HG03039 (cell line): ENCODE results near the gene WNT8A.
A peak's percentile ranks its signal among the peaks of the same experiment; 100 is the strongest.

Experiments
- ATAC-seq: cut with Tn5 transposase; IDR thresholded peaks from one replicate; pipeline ENCODE4 v1.9.1; 2021; ENCODE audit warnings: mild to moderate bottlenecking, moderate library complexity; ENCODE audit not compliant: unreplicated experiment

WNT8A gene

DNA sequence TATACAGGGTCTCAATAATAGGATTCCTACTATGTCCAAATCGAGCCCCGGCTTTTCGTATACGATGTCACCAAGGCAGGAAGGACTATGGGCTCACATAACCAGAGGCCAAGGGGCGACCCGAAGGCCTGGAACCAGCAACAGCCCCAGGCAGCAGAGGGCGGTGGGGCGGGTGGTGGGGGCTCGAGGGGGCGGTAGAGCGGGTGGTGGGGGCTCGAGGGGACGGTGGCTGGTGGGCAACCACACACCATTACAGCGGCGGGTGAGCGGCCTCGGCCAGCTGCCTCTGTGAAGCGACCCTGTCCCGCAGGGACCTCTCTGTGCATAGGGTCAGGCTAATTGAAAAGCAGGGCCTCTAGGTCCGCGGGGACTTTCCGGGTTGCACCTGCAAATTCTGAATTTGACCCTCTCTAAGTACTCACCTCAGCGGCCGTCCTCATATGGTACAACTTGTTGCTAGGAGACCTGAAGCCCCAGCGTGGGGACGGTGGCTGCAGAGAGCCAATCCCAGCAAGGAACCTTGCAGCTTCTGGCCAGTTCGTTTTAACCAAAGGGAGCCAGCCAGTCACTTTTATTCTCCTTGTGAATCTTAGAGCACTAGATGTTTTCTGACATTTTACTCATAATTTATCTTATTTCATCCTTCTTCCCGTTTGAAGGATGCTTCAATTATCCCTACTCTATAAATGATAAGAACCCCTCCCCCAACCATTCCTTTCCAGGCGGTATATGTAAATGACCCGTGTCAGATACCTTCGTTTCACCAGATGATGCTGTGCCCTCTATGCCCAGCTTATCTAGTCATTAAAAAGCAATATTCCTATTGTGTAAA lies 55.3 kb downstream of the WNT8A start, which contains the start of gene NME5:
TSS of gene NME5 (minus strand) at position 480 of the 832 bp plus-strand sequence. CDS start 648 bp downstream, outside the sequence.
- ATAC-seq = peak; percentile 59

DNA sequence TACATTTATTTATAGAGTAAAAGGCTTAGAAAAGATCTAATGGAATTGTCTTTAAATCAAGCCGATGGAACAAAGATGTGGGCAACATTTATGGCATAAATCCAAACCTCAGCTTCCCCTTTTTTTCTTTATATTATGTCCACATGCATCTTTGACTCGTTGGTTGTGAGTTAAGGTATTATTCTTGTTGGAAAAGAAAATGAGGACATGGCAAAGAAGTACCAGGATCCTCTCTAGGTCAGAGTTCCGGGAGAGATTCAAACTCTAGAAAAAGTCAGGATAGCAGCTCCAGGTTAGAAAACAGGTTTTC lies 55.9 kb downstream of the WNT8A start:
- no peak for ATAC-seq

DNA sequence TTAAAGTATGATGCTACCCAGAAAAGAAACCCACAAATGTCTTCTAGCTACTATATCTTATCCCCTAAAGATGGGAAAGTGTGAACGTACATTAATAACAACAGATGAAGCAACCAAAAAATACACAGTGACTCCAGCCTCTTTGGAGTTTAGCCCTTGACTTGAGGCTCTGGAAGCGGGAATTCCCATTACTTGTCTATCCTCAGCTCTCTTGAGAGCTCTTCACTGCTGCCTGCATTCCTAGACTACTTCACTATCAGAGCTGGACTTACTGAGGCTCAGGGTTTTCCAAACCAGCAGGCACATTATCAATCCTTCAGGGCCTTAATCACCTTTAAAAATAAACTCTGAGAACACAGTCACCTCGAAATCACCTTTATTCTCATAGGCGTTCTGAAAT lies 56.4 kb downstream of the WNT8A start:
- ATAC-seq = no peak
